ENCODE data around the gene APOBEC3G.
"Not testable (repeated sequence)": the region's sequence is repeated elsewhere in the genome, so short reads cannot be mapped to it uniquely, and the experiment has no call there.

Gene APOBEC3G

DNA sequence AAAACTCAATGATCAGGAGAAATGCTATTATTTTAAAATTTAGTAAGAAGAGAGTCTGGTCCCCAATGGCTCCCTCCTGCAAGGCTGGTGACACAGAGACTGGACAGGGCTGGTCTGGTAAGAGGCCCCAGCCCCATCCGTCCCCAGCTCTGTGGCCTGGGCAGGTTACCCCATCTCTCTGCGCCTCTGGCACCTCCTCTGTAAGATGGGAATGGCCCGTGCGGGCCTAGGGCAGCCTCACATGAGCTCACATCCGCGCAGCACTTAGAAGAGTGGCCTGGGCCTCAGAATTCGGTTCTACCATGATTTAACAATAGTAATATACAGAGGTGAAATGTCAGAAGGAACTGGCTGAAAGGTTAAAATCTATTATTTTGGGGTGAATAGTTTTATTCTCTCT is 35.2 kb upstream of the APOBEC3G start:
- Histone ChIP-seq H3K36me3 (ENCODE audit: control insufficient read depth, insufficient read depth, low read length) (peaks cover 6% of the 10 kb centered on the region), H3K27me3 (ENCODE audit: control insufficient read depth, insufficient read depth, low read length) (no peaks in the 10 kb centered on the region), H3K27ac (ENCODE audit: low read depth, low read length) (no peak overlapping the region), H3K4me3 (ENCODE audit: low read depth, low read length) (no peak overlapping the region; the same call in 1 of the 2 replicates), H3K9ac (ENCODE audit: low read length) (no peak overlapping the region), H3K4me1 (ENCODE audit: control insufficient read depth, insufficient read depth, low read length) (peaks cover 43% of the 10 kb centered on the region), H3K9me3 (ENCODE audit: control insufficient read depth, insufficient read depth, low read depth, low read length) (no peaks in the 10 kb centered on the region)

DNA sequence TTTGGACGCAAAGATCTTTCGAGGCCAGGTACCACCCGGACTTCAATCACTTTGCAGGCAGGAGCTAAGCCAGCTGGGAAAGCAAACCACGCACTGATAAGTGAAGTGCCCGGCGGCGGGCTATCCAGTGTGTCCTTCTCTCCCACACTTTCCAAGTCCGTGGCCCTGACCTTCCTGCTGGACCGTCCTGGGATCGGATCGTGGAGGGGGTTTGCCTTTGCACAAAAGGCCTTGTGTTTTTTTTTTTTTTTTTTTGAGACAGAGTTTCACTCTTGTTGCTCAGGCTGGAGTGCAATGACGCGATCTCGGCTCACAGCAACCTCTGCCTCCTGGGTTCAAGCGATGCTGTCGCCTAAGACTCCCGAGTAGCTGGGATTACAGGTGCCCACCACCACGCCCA is 34.0 kb upstream of the APOBEC3G start:
- H3K9ac ChIP-seq (ENCODE audit: low read length); H3K36me3 ChIP-seq (ENCODE audit: control insufficient read depth, insufficient read depth, low read length); H3K27me3 ChIP-seq (ENCODE audit: control insufficient read depth, insufficient read depth, low read length); H3K9me3 ChIP-seq (ENCODE audit: control insufficient read depth, insufficient read depth, low read depth, low read length); H3K27ac ChIP-seq (ENCODE audit: low read depth, low read length); H3K4me3 ChIP-seq (ENCODE audit: low read depth, low read length): not testable (repeated sequence)
- H3K4me1 ChIP-seq (ENCODE audit: control insufficient read depth, insufficient read depth, low read length): peaks cover 49% of the 10 kb centered on the region

DNA sequence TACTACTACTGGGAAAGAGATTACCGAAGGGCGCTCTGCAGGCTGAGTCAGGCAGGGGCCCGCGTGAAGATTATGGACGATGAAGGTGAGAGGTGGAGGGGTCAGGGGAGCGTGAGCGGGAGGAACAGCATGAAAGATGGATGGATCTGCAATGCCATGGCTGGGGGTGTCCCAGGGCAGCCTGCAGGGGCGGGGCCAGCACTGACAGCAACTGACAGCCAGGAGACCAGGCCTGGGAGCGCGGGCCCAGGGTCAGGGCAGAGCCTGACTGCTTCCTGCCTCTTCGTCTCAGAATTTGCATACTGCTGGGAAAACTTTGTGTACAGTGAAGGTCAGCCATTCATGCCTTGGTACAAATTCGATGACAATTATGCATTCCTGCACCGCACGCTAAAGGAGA is 31.9 kb upstream of the APOBEC3G start:
- H3K4me1 ChIP-seq (ENCODE audit: control insufficient read depth, insufficient read depth, low read length): peaks cover 44% of the 10 kb centered on the region
- H3K36me3 ChIP-seq (ENCODE audit: control insufficient read depth, insufficient read depth, low read length); H3K27me3 ChIP-seq (ENCODE audit: control insufficient read depth, insufficient read depth, low read length); H3K27ac ChIP-seq (ENCODE audit: low read depth, low read length); H3K4me3 ChIP-seq (ENCODE audit: low read depth, low read length); H3K9ac ChIP-seq (ENCODE audit: low read length); H3K9me3 ChIP-seq (ENCODE audit: control insufficient read depth, insufficient read depth, low read depth, low read length): not testable (repeated sequence)

DNA sequence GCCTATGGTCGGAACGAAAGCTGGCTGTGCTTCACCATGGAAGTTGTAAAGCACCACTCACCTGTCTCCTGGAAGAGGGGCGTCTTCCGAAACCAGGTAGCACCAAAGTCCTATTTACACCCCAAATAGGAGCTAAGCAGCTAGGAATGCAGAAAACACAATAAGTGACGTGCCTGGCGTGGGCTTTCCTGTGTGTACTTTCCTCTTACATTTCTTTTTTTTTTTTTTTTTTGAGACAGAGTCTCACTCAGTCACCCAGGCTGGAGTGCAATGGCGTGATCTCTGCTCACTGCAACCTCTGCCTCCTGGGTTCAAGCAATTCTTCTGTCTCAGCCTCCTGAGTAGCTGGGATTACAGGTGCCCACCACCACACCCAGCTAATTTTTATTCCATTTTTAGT is 27.6 kb upstream of the APOBEC3G start:
- H3K9me3 ChIP-seq (ENCODE audit: control insufficient read depth, insufficient read depth, low read depth, low read length); H3K4me3 ChIP-seq (ENCODE audit: low read depth, low read length); H3K27ac ChIP-seq (ENCODE audit: low read depth, low read length); H3K36me3 ChIP-seq (ENCODE audit: control insufficient read depth, insufficient read depth, low read length); H3K9ac ChIP-seq (ENCODE audit: low read length); H3K27me3 ChIP-seq (ENCODE audit: control insufficient read depth, insufficient read depth, low read length): not testable (repeated sequence)
- peaks cover 38% of the 10 kb centered on the region for H3K4me1 ChIP-seq (ENCODE audit: control insufficient read depth, insufficient read depth, low read length)

DNA sequence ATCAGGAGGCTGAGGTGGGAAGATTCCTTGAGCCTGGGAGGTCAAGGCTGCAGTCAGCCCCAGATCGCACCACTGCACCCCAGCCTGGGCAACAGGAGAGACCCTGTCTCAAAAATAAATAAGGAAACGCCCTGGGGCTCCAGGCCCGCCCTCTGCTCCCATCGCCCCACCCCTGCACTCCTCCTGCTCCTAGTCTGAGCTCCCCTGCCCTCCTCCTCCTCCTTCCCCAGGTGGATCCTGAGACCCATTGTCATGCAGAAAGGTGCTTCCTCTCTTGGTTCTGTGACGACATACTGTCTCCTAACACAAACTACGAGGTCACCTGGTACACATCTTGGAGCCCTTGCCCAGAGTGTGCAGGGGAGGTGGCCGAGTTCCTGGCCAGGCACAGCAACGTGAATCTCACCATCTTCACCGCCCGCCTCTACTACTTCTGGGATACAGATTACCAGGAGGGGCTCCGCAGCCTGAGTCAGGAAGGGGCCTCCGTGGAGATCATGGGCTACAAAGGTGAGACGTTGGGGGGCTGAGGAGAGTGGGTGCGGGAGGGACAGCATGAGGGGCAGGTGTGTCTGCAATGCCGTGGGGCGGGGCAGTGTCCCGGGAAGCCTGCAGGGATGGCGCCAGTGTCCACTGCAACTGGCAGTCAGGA is 25.1 kb upstream of the APOBEC3G start:
- H3K27me3 ChIP-seq (ENCODE audit: control insufficient read depth, insufficient read depth, low read length); H3K9ac ChIP-seq (ENCODE audit: low read length); H3K4me3 ChIP-seq (ENCODE audit: low read depth, low read length); H3K36me3 ChIP-seq (ENCODE audit: control insufficient read depth, insufficient read depth, low read length); H3K27ac ChIP-seq (ENCODE audit: low read depth, low read length): not testable (repeated sequence)
- H3K9me3 ChIP-seq (ENCODE audit: control insufficient read depth, insufficient read depth, low read depth, low read length): peaks cover 14% of the 10 kb centered on the region
- peaks cover 24% of the 10 kb centered on the region for H3K4me1 ChIP-seq (ENCODE audit: control insufficient read depth, insufficient read depth, low read length)

DNA sequence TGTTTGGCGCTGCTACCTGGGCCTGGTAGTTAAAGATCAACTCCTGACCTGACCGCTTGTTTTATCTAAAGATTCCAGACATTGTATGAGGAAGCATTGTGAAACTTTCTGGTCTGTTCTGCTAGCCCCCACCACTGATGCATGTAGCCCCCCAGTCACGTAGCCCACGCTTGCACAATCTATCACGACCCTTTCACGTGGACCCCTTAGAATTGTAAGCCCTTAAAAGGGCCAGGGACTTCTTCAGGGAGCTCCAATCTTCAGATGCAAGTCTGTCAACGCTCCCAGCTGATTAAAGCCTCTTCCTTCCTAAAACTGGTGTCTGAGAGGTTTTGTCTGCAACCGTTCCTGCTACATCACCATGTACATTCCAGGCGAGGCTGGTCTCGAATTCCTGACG is 21.4 kb upstream of the APOBEC3G start:
- no peaks in the 10 kb centered on the region; the same call in 1 of the 2 replicates for H3K27me3 ChIP-seq (ENCODE audit: control insufficient read depth, insufficient read depth, low read length)
- H3K27ac ChIP-seq (ENCODE audit: low read depth, low read length): no peak overlapping the region
- H3K4me1 ChIP-seq (ENCODE audit: control insufficient read depth, insufficient read depth, low read length): peaks cover 7% of the 10 kb centered on the region
- peaks cover 3% of the 10 kb centered on the region; the same call in 1 of the 2 replicates for H3K36me3 ChIP-seq (ENCODE audit: control insufficient read depth, insufficient read depth, low read length)
- H3K9me3 ChIP-seq (ENCODE audit: control insufficient read depth, insufficient read depth, low read depth, low read length): peaks cover 18% of the 10 kb centered on the region
- no peak overlapping the region for H3K4me3 ChIP-seq (ENCODE audit: low read depth, low read length)
- H3K9ac ChIP-seq (ENCODE audit: low read length): no peak overlapping the region

GRCh38 chr22:39061290-39061689 is 15.8 kb upstream of the APOBEC3G start:
- H3K27ac ChIP-seq (ENCODE audit: low read depth, low read length); H3K9ac ChIP-seq (ENCODE audit: low read length); H3K9me3 ChIP-seq (ENCODE audit: control insufficient read depth, insufficient read depth, low read depth, low read length); H3K27me3 ChIP-seq (ENCODE audit: control insufficient read depth, insufficient read depth, low read length); H3K4me1 ChIP-seq (ENCODE audit: control insufficient read depth, insufficient read depth, low read length); H3K36me3 ChIP-seq (ENCODE audit: control insufficient read depth, insufficient read depth, low read length); H3K4me3 ChIP-seq (ENCODE audit: low read depth, low read length): not testable (repeated sequence)

DNA sequence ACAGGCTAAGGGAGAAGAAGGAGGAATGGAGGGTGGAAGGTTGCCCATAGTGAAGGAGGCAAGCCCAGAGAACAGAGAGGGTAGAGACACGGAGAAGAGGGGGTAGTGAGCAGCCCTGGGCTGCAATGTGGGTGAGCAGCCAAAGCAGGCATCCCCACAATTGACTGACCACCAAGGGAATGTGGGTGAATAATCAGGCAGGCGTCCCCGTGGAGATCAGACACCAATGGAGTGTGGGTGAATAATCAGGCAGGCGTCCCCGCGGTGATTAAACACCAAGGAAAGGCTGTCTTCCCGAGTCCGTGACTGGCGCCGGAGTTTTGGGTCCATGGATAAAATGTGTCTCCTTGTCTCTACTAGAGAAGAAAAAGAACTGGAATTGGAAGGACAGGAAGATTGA is 15.1 kb upstream of the APOBEC3G start:
- H3K9ac ChIP-seq (ENCODE audit: low read length); H3K9me3 ChIP-seq (ENCODE audit: control insufficient read depth, insufficient read depth, low read depth, low read length); H3K27ac ChIP-seq (ENCODE audit: low read depth, low read length); H3K27me3 ChIP-seq (ENCODE audit: control insufficient read depth, insufficient read depth, low read length); H3K4me1 ChIP-seq (ENCODE audit: control insufficient read depth, insufficient read depth, low read length); H3K4me3 ChIP-seq (ENCODE audit: low read depth, low read length); H3K36me3 ChIP-seq (ENCODE audit: control insufficient read depth, insufficient read depth, low read length): not testable (repeated sequence)

- not testable (repeated sequence) for H3K9ac ChIP-seq (ENCODE audit: low read length); H3K27ac ChIP-seq (ENCODE audit: low read depth, low read length); H3K27me3 ChIP-seq (ENCODE audit: control insufficient read depth, insufficient read depth, low read length); H3K4me3 ChIP-seq (ENCODE audit: low read depth, low read length); H3K36me3 ChIP-seq (ENCODE audit: control insufficient read depth, insufficient read depth, low read length); H3K9me3 ChIP-seq (ENCODE audit: control insufficient read depth, insufficient read depth, low read depth, low read length)
- peaks cover 13% of the 10 kb centered on the region; the same call in 1 of the 2 replicates for H3K4me1 ChIP-seq (ENCODE audit: control insufficient read depth, insufficient read depth, low read length)
Measured at GRCh38 chr22:39063904-39064303, 13.2 kb upstream of the APOBEC3G start.

DNA sequence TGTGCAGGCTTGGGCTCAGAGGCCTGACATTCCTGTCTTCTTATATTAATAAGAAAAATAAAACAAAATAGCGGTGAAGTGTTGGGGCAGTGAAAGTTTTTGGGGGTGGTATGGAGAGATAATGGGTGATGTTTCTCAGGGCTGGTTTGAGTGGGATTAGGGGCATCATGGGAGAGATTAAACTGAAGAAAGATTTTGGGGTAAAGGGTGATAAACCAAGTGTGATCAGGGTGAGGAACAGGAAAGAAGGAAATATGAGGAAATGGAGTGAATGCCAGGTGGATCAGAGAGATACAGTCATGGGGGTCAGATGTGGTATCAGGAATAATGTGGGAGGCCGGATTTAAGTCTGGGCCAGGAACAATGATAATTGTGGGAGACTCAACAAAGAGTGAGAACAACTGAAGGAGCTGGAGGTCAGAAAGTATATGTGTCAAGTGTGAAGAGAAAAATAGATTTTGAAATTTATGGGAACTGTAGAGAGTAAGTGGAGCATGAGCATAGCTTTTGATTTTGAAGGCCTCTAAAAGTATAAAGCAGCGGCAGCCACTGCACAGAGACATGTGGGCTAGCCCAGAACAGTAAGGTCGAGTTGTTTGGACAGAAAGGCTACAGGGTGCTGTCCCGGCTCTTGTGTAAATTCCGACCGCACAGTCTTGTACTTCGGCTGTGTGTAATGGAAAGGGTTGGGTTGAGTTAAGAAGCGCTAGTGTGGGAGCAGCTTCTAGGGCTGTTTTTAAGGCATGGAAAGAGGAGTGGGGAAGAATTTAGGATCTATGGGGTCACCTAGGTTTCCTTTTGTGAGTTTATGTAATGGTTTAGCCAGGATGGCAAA is 10.4 kb upstream of the APOBEC3G start:
- H3K4me1 ChIP-seq (ENCODE audit: control insufficient read depth, insufficient read depth, low read length): peaks cover 20% of the 10 kb centered on the region
- H3K4me3 ChIP-seq (ENCODE audit: low read depth, low read length); H3K27ac ChIP-seq (ENCODE audit: low read depth, low read length); H3K9me3 ChIP-seq (ENCODE audit: control insufficient read depth, insufficient read depth, low read depth, low read length); H3K27me3 ChIP-seq (ENCODE audit: control insufficient read depth, insufficient read depth, low read length); H3K9ac ChIP-seq (ENCODE audit: low read length); H3K36me3 ChIP-seq (ENCODE audit: control insufficient read depth, insufficient read depth, low read length): not testable (repeated sequence)

DNA sequence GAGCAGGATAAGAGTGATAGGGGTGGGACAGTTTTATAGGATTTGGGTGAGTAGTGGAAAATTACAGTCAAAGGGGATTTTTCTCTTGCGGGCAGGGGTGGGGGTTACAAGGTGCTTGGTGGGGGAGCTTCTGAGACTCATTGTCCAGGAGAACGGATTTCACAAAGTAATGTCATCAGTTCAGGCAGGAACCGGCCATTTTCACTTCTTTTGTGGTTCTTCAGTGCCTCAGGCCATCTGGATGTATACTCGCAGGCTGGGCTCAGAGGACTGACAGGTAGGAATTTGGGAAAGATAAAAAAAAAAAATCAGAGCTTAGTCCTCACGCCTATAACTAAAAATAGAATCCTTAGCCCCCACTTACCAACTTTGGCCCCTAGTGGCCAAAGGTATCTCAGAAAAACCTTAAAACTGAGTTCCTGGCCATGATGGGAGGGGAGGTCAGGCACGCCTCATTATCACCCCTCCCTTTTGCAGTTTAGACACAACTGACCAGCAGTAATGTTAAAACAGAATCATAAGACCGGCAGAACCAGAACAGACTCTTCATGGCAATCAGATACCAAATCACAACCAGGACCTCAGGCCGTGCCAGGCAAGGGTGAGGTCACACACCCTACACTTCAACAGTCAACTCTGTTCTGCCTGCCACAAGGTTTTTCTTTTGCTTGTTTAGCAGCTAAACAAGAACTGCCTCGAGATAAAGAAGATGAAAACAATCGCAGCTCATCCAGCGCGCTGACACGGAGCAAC is 8.9 kb upstream of the APOBEC3G start:
- Histone ChIP-seq H3K9ac (ENCODE audit: low read length) (no peak overlapping the region), H3K27me3 (ENCODE audit: control insufficient read depth, insufficient read depth, low read length) (no peaks in the 10 kb centered on the region), H3K36me3 (ENCODE audit: control insufficient read depth, insufficient read depth, low read length) (no peaks in the 10 kb centered on the region), H3K4me1 (ENCODE audit: control insufficient read depth, insufficient read depth, low read length) (peaks cover 20% of the 10 kb centered on the region), H3K4me3 (ENCODE audit: low read depth, low read length) (no peak overlapping the region), H3K9me3 (ENCODE audit: control insufficient read depth, insufficient read depth, low read depth, low read length) (no peaks in the 10 kb centered on the region), H3K27ac (ENCODE audit: low read depth, low read length) (no peak overlapping the region)

All from HUES6 (cell line).